HG03025 (cell line): ENCODE measurements around the gene DOK5.

ENCODE experiments used
- ATAC-seq: cut with Tn5 transposase; IDR thresholded peaks from one replicate; pipeline ENCODE4 v1.9.1; 2021; ENCODE audit warnings: mild to moderate bottlenecking, moderate library complexity; ENCODE audit not compliant: unreplicated experiment, low FRiP score

Gene DOK5

GRCh38 chr20:54555150-54555549, 79.8 kb downstream of the DOK5 start:
- ATAC-seq: no peak

- no peak for ATAC-seq
These were observed 81.0 kb downstream of the DOK5 start for GRCh38 chr20:54556406-54556805.

GRCh38 chr20:54557806-54558590, 82.6 kb downstream of the DOK5 start:
- ATAC-seq: no peak

- ATAC-seq: no peak
These were observed 84.5 kb downstream of the DOK5 start for GRCh38 chr20:54559890-54560289.

GRCh38 chr20:54560357-54560756, 85.0 kb downstream of the DOK5 start:
- ATAC-seq: no peak

GRCh38 chr20:54565255-54565654, 89.9 kb downstream of the DOK5 start:
- no peak for ATAC-seq

GRCh38 chr20:54566031-54566688, 90.8 kb downstream of the DOK5 start:
- ATAC-seq: no peak

- ATAC-seq: no peak
These were observed 95.2 kb downstream of the DOK5 start for GRCh38 chr20:54570561-54570960.

GRCh38 chr20:54572665-54573435, 97.5 kb downstream of the DOK5 start:
- ATAC-seq: no peak

- no peak for ATAC-seq
These were observed 98.4 kb downstream of the DOK5 start for GRCh38 chr20:54573838-54574237.

GRCh38 chr20:54576518-54576917, 101.1 kb downstream of the DOK5 start:
- no peak for ATAC-seq

GRCh38 chr20:54577637-54578036, 102.2 kb downstream of the DOK5 start:
- no peak for ATAC-seq

GRCh38 chr20:54585217-54585616, 109.8 kb downstream of the DOK5 start:
- ATAC-seq: no peak

- ATAC-seq: no peak
These were observed 112.0 kb downstream of the DOK5 start for GRCh38 chr20:54587408-54587807.

GRCh38 chr20:54589402-54590030, 114.1 kb downstream of the DOK5 start:
- no peak for ATAC-seq

GRCh38 chr20:54590856-54591255, 115.5 kb downstream of the DOK5 start:
- no peak for ATAC-seq

GRCh38 chr20:54596651-54597050, 121.3 kb downstream of the DOK5 start:
- ATAC-seq: no peak

GRCh38 chr20:54598352-54598751, 123.0 kb downstream of the DOK5 start:
- ATAC-seq: no peak

GRCh38 chr20:54600634-54601033, 125.2 kb downstream of the DOK5 start:
- no peak for ATAC-seq

GRCh38 chr20:54601831-54602515, 126.6 kb downstream of the DOK5 start:
- ATAC-seq: no peak
